ENCODE data around the gene CALR3.
"Not testable (repeated sequence)": the region's sequence is repeated elsewhere in the genome, so short reads cannot be mapped to it uniquely, and the experiment has no call there.

Gene CALR3, protein sequence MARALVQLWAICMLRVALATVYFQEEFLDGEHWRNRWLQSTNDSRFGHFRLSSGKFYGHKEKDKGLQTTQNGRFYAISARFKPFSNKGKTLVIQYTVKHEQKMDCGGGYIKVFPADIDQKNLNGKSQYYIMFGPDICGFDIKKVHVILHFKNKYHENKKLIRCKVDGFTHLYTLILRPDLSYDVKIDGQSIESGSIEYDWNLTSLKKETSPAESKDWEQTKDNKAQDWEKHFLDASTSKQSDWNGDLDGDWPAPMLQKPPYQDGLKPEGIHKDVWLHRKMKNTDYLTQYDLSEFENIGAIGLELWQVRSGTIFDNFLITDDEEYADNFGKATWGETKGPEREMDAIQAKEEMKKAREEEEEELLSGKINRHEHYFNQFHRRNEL

DNA sequence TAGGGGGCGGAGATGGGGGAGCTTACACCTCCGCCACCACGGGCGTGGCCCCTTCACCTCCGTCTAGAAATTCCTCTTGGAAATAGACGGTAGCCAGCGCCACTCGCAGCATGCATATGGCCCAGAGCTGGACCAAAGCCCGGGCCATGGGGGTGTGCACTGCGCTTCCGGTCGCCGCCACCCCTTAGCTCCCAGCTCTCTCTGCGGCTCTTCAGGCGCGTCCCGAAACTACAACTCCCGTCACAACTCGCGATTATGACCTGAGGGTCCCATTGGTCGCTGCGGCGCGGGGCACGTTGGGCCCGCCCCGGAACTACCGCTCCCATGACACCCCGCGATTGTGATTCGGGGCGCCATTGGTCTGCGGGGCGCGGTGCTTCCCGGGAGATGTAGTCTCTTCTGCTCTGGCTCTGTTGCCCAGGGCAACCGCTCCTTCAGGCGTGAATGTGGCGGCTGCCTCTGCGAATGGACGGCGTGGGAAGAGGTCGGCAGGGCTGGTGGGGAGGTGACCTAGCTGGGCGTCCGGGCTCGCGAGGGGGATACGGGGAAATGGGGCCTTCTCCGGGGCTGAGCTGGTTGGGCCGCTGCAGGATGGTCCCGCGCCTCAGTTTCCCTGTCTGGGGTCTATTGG lies at the start of gene CALR3, which contains the start of gene C19orf44:
Gene CALR3 (minus strand): TSS at position 186 of the 631 bp plus-strand sequence. CDS start 38 bp downstream, at position 148.
Gene C19orf44 (plus strand): TSS at position 413 of the 631 bp plus-strand sequence. CDS start 4,399 bp downstream, outside the sequence.
- FAIRE-seq (peak; percentile 95), DNase-seq (ENCODE audit: extremely low spot score, insufficient read length, low read depth) (peak; percentile 95)

DNA sequence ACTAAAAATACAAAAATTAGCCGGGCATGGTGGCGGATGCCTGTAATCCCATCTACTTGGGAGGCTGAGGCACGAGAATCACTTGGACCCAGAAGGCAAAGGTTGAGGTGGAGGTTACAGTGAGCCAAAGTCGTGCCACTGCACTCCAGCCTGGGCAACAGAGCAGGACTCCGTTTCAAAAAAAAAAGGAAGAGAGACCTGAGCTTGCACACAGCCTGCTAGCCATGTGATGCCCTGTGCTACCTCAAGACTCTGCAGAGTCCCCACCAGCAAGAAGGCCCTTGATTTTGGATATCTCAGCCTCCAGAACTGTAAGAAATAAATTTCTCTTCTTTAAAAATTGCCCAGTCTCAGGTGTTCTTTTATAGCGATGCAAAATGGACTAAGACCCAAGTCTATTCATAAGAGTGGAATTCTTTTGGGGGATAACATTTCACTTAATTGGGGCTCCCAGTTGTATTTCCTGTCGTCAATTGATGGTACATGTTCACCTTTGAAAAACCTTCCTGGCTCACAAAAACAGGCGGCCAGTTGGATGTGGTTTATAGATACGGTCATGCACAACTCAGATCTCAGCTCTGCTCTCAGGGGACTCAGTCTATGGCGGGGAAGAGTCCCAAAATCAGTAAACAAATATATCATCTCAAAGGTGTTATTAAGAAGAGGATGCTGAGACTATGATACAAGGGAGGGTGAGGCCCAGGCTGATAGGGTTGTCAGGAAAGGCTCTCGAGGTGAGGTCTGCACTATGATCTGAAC lies 48.7 kb upstream of the CALR3 start:
- DNase-seq (ENCODE audit: extremely low spot score, insufficient read length, low read depth) (no peak), FAIRE-seq (no peak)

DNA sequence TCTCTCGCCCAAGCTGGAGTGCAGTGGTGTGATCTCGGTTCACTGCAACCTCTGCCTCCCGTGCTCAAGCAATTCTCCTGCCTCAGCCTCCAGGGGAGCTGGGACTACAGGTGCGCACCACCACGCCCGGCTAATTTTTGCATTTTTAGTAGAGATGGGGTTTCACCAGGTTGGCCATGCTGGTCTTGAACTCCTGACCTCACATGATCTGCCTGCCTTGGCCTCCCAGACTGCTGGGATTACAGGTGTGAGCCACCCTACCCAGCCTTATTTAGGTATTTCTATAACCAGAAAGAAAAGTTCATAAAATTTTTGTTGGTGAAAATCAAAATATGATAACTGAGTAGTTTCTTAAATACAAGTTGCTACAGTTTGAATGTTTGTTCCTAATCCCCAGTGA lies 47.8 kb upstream of the CALR3 start:
- DNase-seq (ENCODE audit: extremely low spot score, insufficient read length, low read depth); FAIRE-seq: not testable (repeated sequence)

DNA sequence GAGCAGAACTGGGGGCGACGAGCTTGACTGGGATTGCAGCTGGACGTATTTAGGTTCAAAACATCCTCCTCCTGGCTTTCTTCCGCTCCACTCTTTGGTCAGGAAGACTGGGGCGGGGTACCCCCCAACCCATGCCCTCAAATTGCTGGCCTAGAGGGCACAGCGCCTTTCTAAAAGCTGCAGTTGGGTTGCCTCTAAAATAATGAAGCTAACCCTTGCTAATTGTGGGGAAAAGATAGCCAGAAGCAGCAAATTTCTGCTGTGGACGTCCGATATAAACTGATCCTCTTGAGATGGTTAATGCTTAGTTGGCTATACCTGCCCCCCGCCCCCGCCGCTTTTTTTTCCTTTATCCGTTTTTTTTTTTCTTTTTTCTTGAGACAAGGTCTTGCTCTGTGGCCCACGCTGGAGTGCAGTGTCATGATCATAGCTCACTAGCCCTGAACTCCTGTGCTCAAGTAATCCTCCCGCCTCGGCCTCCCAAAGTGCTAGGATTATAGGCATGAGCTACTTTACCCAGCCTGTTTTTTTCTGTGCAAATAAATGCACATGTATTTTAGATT lies 47.0 kb upstream of the CALR3 start:
- DNase-seq (ENCODE audit: extremely low spot score, insufficient read length, low read depth) (no peak), FAIRE-seq (no peak)

DNA sequence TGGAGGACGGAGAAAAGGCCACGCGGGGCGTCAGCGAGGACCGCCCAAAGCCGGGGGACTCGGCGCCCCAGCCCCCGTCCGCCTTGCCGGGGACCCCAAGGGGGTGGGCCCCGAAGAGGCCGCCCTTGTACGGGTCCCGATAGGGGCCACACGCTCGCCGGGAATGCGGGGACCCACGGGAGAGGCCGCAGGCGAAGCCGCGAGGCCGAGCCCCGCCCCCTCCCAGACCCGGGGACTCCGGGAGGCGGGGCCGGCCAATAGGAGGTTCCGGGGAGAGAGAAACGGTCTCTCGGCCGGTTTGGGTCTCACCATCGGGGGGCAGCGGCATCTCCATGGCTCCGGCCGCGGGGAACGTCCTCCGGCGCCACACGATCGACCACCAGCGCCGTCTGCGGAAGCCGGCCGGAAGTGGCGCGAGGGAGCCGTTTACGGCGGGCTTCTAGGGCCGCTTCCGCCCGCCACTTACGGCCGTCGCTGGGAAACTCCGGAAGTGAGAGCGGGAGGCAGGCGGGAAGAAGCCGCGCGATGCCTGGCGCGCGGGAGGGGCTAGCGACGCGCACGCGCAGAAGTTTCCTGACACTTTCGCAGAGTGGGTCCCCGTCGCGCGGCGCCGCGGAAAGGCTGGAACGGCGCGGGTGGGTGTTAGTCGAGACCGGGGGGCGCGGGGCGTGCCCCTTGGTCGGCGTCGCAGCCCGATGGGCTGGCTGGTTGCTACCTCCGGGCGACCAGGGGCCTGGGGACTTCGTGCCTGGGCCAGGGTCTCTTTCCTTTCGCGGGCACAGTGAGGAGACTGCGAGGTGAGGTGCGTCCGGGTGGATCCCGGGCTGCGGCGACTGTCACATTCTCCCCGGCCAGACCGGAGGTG lies 46.3 kb upstream of the CALR3 start, which contains the start of gene CHERP:
Gene CHERP (minus strand): TSS at position 393 of the 865 bp plus-strand sequence. CDS start 59 bp downstream, at position 334.
- FAIRE-seq, result peak; percentile 93
- peak; percentile 90 for DNase-seq (ENCODE audit: extremely low spot score, insufficient read length, low read depth)

DNA sequence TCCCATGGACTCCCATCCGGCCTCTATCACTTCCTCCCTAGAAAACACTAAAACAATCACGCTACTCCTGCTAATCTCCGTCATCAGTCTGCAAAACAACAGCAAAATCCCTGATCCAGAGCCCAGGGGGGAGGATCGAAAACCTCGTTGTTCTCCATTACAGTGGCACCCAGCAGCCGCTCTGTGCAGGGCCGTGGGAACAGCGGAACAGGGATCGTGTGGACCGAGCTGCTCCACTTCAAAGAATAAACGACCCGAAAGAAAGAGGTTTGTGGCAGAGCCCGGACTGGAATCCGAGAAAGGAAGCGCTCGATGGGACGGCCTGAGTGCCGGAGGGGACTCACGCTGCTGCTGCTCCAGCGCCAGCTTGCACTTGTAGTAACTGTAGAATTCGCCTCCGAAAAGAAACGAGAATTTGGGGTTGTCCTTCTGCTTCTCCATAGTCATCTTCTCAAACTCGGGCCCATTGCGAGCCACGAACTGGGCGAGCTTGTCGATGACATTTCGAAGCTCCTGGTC lies 45.6 kb upstream of the CALR3 start:
- FAIRE-seq (no peak), DNase-seq (ENCODE audit: extremely low spot score, insufficient read length, low read depth) (no peak)

DNA sequence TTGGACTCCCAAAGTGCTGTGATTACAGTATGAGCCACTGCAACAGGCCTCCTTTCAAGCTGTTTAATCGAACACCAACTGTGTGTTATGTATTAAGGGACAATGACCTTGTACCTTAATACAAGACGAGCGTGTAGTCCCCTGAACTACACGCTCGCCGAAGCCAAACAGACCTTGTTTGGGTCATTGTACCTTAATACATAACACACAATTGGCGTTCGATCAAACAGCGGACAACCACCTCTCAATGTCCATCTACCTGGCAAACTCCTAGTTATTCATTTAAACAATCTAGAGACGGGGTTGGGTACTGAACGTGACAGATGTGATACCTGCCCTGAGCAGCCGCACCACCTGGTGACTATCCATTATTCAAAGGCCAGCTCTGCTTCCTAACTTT lies 45.0 kb upstream of the CALR3 start:
- DNase-seq (ENCODE audit: extremely low spot score, insufficient read length, low read depth) (no peak), FAIRE-seq (no peak)

DNA sequence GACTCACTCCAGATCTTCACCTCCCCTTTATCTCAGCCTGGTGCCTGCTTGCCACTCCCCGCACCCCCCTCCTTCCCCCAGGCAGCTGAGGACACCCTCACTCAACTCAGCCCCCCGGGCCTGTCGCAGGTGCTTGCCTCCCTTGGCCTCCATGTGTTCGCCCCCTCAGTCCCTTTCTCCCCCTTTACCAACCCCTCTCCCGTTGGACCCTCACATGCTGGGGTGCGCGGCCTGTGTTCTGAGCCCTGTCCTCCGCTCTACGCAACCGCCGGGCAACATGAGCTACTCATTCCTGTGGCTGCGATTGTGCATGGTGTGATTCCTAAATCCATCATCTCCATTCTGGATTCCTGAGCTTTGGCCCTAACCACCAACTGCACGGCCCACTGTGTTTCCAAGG lies 41.1 kb upstream of the CALR3 start:
- FAIRE-seq (no peak), DNase-seq (ENCODE audit: extremely low spot score, insufficient read length, low read depth) (no peak)

DNA sequence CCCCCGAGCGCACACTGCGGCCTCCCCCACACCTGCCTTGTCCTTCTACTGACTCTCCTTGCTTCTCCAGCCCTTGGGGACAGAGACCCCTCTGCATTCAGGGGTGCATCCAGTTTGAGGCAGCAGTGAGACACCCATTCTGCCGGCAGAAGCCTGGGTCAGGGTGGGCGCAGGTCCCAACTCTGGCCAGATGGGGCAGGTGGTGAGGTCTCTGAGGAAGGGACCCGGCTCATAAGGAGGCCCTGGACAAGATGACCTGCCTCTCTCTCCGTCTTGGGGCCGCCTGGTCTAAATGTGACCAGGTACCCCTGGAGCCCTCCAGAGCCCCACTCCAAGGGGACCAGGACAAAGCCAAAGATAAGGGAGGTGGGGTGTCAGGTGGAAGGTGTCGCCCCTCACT lies 40.2 kb upstream of the CALR3 start:
- FAIRE-seq (no peak), DNase-seq (ENCODE audit: extremely low spot score, insufficient read length, low read depth) (no peak)

DNA sequence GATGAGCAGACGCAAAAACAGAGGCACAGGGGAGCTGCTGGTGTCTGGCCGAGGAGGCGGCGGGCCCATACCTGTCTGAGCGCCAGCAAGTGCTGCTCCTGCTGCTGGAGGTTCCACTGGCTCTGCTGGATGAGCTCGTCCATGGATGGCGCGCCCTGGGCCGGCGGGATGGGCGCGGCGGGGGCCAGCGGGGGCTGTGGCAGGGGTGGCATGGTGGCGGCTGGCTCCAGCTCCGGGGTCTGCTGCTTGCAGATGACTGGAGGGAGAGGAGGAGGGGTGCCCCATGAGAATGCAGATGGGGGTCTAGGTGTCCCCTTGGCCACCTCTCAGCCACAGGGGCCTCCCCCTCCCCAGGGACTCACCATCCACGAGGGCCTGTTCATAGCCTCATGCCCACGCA lies 39.4 kb upstream of the CALR3 start:
- FAIRE-seq (no peak), DNase-seq (ENCODE audit: extremely low spot score, insufficient read length, low read depth) (no peak)

DNA sequence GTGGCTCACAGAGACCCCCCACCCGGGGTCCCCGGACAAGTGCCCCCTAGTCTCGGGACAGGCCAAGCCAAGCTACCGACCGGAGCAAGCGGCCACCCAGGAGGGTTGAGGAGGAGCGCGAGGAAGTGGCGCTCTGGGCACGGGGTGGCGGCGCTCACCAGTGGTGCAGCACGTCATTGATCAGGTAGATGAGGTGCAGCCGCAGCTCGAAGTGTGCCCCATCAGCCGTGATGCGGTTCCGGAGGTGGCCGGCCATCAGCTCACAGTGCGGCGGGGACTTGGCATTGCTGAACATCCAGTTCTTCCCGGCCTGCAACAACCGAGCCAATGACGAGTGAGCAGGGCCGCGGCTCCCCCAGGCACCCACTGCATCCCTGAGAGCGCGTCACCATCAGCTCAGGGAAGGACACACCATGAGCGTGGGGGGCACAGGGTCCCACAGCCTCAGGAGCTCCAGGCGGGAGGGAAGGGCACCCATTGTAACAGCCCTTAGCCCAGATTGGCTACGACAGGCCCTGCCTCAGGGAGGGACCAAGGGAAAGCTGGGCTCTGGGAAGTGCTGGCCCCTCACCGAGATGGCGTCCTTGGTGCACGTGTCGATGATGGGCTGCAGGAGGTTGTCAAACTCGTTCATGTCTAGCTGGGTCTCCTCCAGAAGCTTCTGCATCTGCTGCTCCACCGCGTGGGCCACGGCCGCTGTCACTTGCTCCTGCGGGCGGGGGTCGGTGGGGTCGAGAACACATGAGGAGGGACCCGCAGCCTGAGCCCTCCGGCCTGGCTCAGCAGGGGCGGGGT lies 36.7 kb upstream of the CALR3 start:
- FAIRE-seq, result no peak
- DNase-seq (ENCODE audit: extremely low spot score, insufficient read length, low read depth), result no peak

DNA sequence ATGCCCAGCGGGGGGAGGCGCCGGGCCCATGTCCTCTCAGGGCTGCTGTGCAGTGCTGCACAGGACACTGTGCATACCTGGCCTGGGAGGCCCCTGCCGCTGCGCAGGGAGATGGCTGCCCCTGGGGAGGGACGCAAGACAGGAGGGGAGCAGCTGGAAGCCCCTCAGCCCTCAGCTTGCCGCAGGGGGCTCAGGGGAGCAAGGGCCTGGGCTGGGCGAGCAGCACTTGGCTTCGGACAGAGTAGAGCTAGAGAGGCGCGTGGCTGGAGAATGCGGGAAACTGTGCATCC lies 35.4 kb upstream of the CALR3 start:
- DNase-seq (ENCODE audit: extremely low spot score, insufficient read length, low read depth), result no peak
- FAIRE-seq, result no peak

DNA sequence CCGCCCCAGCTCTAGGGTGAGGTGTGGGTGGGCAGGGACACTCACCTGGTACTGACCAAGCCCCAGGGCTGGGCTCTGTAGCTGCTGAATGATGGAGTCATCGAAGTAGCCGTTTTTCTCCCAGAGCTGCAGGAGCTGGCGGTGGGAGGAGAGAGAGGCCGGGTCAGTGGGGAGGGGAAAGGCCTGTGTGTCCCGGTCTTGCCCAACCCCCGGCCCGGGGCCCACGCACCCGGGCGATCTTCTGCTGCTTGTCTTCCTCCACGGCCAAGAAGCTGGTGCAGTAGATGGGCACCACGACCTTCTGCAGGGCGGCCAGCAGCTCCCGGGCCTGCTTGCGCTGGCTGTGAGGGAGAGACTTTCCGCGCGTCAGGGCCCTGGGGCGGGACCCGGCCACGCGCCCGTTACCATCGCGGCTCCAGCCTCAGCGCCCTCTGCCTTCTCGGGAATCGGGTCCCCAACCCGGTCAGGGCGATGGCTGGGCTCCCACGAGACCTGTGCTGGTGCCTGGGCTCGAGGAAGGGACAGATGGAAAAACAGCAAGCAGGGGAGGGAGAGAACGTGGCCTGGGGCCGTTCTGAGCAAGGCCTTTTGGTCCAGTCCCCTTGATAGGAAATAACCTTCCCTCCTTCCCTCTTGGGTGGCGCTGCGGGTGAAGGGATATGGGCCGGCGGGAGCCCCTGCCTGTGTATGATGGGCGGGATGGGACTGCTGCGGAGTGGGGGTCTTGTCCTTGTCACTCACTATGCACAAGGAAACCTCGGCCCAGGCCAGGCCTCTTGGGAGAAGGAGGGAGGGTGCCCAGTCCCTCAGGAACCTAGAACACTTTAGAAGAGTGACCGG lies 34.8 kb upstream of the CALR3 start:
- no peak for FAIRE-seq
- no peak for DNase-seq (ENCODE audit: extremely low spot score, insufficient read length, low read depth)

DNA sequence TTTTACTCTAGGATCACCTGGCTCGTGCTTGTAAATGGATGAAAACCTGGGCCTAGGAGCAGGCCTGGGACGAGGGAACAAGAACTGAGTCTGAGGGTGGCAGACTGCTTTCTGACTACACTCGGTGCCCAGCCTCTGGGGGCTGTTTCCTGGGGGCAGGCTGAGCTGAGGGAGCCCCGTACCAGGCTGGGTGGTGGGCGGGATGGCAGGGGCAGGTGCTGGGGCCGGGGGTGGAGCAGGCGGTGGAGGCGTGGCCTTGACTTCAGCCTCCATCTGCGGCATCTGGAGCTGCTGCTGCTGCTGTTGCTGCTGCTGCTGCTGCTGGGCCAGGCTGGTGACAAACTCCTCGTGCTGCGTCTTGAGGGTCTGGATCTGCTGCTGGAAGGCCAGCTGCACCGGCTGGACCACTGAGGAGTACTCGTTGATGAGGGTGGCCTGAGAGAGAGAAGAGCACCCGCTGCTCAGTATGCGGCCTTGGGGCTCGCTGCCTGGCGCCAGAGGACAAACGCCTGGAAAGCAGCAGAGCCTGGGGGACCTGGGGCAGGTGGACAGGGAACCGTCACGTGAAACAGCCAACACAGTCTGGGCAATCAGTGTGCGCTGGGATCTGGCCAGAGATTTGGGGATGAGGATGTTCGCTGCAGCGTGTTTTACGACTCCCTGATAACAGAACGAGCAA lies 33.6 kb upstream of the CALR3 start:
- no peak for FAIRE-seq
- no peak for DNase-seq (ENCODE audit: extremely low spot score, insufficient read length, low read depth)

DNA sequence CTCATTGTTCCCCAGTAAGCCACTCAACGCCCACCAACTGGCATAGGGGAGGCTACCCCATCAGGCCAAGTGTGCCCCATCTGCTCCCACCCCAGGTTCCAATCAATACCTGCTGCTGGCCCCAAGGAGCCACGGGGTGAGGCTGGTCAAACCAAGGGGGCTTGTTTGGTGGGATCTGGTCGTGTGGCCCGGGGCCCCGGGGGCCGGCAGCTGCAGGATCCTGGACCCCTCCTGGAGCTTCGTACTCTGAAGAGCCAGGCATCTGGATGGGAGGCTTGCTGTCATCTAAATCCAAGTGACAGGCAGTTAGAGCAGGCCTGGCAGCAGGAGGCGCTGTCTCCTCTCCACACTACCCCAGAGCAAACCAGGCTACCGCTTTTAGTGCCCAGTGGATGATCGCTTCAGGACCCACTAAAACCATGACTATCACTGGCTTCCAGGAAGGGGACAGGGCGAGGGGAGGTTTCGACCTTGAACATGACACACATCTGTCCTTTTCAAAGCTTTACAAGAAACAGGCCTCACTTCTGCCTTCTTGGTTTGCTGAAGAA lies 32.1 kb upstream of the CALR3 start:
- FAIRE-seq (no peak), DNase-seq (ENCODE audit: extremely low spot score, insufficient read length, low read depth) (no peak)

DNA sequence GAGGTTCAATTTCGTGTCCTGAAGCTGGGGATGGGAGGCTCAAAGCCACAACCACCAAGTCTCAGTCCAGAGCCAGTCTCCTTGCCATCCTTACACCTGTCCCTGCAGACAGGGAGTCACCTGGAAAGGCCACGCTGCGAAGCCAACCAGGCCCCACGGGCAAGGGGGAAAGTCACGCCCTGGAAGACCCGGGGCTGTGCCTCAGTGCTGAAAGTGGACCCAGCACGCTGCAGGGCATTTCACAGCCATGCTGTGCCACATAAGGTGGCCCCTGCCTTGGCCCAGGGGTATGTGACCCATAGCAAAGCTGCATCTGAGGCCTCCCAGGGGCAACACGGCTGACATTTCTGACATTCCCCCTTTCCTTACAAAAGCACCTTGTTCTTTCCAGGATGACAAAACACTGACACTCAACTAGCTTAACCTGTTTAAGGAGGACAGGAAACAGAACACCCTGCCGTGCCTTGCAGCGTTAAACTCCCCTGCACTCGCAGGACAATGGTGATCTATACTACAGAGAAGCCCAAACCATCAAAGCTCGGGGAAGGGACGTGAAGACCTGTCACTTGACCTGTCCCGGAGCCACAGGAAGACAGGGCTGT lies 31.5 kb upstream of the CALR3 start:
- no peak for DNase-seq (ENCODE audit: extremely low spot score, insufficient read length, low read depth)
- FAIRE-seq, result no peak
